ENCODE data around the gene RPL6. TPM values are rescaled to one million over a fixed set of nuclear protein-coding genes. Genes with fewer than 3 reads are reported as not detected.

RPL6 gene
- total and polyA plus RNA-seq, 9 of the 15 experiments (the other 6 are each of a cell fraction or from before 2014, with no cell fraction given), result 1,519 to 3,103 (median 2,396) TPM

GRCh38 chr12:112370868-112371510, 38.4 kb downstream of the RPL6 start:
- Histone ChIP-seq H3K4me3 (no peak overlapping the region), H3K36me3 (ENCODE audit: control insufficient read depth, insufficient read depth, low read length) (peaks cover 7% of the 10 kb centered on the region; the same call in 2 of the 3 replicates), H3K4me2 (ENCODE audit: insufficient read depth, low read length) (no peak overlapping the region), H3K27ac (ENCODE audit: extremely low read depth, low read depth, low read length) (no peak overlapping the region), H3K79me2 (ENCODE audit: control insufficient read depth, insufficient read depth, low read length) (peaks cover 88% of the 10 kb centered on the region), H3K4me1 (replicated peaks in 1 of 2; ENCODE audit: control insufficient read depth in 2 of 2, insufficient read depth in 2 of 2, low read length in 2 of 2) (peaks cover 23 to 27% of the 10 kb centered on the region in 2 experiments), H3K27me3 (ENCODE audit: control insufficient read depth in 2 of 2, insufficient read depth in 2 of 2, low read length in 2 of 2) (no peaks in the 10 kb centered on the region), H3K9me1 (ENCODE audit: control insufficient read depth, insufficient read depth, low read length) (no peaks in the 10 kb centered on the region), H4K20me1 (replicated peaks; ENCODE audit: control insufficient read depth, insufficient read depth, low read length) (no peaks in the 10 kb centered on the region), H2AFZ (ENCODE audit: low read depth, low read length) (no peak overlapping the region), H3K9ac (ENCODE audit: insufficient read depth in 1 of 2, low read depth in 2 of 2, low read length in 2 of 2) (no peak overlapping the region; a peak in 1 of 4 replicates), H3K9me3 (replicated peaks; ENCODE audit: control insufficient read depth, insufficient read depth, low read depth, low read length) (peaks cover 6% of the 10 kb centered on the region)
- no peak for TF ChIP-seq ZNF583 (CRISPR knock-in tag; IDR thresholded peaks at IDR 0.05)
- no peak for TF ChIP-seq MLX (CRISPR knock-in tag; conservative IDR thresholded peaks at IDR 0.05)
- TF ChIP-seq KHSRP (IDR thresholded peaks at IDR 0.05), result no peak
- TF ChIP-seq CREBBP (IDR thresholded peaks at IDR 0.05; ENCODE audit: low read depth, low read length), result no peak
- TF ChIP-seq NR1H2 (CRISPR knock-in tag; IDR thresholded peaks at IDR 0.05), result no peak
- no peak for TF ChIP-seq FUS (optimal IDR thresholded peaks at IDR 0.05; ENCODE audit: low read depth, low read length)
- no peak for TF ChIP-seq RNF2 (IDR thresholded peaks at IDR 0.05)
- no peak for TF ChIP-seq SRSF3 (IDR thresholded peaks at IDR 0.05; ENCODE audit: insufficient read depth, low read length)
- TF ChIP-seq POLR2B (IDR thresholded peaks at IDR 0.05; ENCODE audit: low read depth, partially characterized antibody), result no peak
- no peak for TF ChIP-seq CHCHD3 (CRISPR knock-in tag; IDR thresholded peaks at IDR 0.05)
- TF ChIP-seq NCOA6 (IDR thresholded peaks at IDR 0.05), result no peak
- no peak for TF ChIP-seq NBN (IDR thresholded peaks at IDR 0.05; ENCODE audit: low read depth)
- no peak for TF ChIP-seq CHD1 (IDR thresholded peaks at IDR 0.05; ENCODE audit: low read length)
- no peak for TF ChIP-seq CBFA2T3 (IDR thresholded peaks at IDR 0.05)
- WGBS (ENCODE audit: insufficient coverage, low coverage, missing lambda C conversion rate), result 59% methylated on average over 8 of the region's 8 CpGs
- BruUV-seq (replicated peaks), result no TSS peak
- ATAC-seq, result no peak
- intact Hi-C loops (cut with micrococcal nuclease) (no loop called here), in situ Hi-C loops (cut with MboI) (no loop called here)
- DNase-seq (ENCODE audit: extremely low read depth in 1 of 4, low spot score in 3 of 4), result no peak
- ChIA-PET POLR2A (interaction anchor here (0.7 kb wide), 1 partner anchor 509 kb away, joined by 3 read pairs; no protein-coding TSS in a partner anchor), CTCF (ENCODE audit: low intra/inter-chr PET ratio) (no interaction called here)
- no peak for FAIRE-seq

Measured in K562 (cell line).